ACHN (cell line): Measurements from ENCODE around the gene PRPS1L1.

Source experiments
- DNase-seq: peaks from one replicate; pipeline ENCODE4 v3.0.0-alpha.2; 2015
- in situ Hi-C: cut with HindIII; loops from 2 replicates; pipeline ENCODE4 v1.10.0; 2017; ENCODE audit warnings: low sequenced_read_pairs, low pct_ligation_motif_present, low pct_unique_long_range_greater_than_20kb

The PRPS1L1 gene

DNA sequence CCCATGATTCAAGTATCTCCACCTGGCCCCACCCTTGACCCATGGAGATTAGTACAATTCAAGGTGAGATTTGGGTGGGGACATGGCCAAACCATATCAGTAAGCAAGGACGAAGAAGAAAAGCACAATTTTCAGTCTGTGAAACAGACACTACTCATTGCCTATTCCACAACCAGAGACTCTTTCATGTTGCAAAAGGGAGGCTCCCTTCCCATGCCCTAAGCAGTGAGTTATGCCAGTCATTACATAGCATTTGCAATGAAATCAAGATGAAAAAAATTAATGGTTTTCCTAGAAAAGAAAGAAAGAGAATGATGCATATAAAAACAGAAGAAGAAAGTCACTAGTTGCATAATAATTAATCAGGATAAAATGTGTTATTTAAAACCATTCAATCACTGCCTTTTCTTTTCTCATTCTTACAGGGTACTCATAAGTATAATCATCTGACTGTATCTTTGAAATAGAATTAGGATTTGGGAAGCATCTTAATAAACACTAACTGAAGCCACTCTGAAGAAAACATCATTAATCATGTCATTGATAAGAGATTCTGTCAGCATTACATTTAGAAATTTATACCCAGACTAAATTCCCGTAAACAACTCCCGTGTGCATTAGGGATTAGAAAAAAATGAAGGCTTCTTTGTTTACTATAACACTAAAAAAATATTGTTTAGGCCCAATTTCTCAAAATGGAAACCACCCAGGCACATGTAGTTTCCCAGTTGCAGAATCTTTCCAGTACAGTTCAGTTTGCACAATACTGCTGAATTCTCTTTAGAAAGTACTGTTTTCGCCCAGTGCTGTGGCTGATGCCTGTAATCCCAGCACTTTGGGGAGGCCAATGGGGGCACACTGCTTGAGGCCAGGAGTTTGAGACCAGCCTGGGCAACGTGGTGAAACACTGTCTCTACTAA lies 9.1 kb downstream of the PRPS1L1 start:
- in situ Hi-C loops = no loop called here
- DNase-seq = no peak

DNA sequence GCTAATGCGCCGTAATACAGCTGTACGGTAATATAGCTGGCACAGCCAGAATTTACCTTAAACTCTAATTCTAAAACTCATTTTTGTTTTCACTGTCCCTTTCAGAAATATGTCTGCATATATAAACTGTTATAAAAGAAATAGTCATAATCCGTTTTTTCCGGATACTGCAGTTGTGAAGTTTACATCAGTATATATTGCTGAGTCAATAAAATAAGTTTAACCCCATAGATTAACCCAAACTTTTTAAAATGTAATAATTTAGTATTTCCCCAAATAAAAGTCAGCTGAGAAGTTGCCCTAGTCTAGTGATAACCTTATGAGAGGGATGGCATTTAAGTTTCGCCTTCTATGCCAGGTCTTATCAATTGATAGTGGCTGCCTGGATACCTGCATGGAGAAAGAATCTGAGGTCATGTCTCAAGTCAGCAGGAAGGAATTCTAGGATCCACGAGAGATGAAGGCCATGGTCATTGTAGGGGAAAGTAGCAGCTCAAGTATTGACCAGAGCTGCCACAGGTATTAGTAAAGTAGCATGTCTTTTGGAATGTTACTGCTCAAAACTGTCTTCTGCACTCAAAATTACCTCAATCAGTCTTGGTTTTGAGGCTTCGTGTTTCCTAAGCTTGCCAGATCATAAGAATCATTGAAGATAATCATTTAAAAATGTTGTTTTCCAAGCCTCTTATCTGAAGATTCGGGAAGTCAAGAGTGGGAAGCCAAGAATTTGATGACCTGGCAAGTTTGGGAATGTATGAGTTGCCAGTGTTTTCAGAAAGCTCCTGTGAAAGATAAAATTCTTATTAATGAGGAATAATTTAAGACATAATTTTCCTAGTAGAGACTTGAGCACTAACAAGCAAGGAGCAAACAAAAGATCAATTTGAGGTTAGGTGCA lies 10.8 kb downstream of the PRPS1L1 start:
- no peak for DNase-seq
- in situ Hi-C loops = no loop called here

DNA sequence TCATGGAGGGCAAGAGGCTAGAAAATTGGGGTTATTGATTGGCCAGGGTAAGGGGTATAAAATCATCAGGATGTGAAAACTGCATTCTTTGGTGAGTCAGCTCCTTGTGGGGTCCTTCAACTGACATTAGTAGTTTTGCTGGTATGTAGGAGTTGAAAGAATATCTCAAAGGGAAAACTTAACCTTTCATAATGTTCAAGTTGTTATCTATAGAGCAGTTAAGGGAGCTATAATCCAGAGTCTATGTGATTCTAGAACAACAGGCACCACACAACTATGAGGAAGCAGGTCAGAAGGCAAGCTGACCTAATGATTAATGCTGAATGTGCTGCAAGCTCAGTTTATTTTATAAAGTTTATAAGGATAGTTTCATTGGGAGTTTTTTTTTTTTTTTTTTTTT lies 13.7 kb downstream of the PRPS1L1 start:
- peak; percentile 93 for DNase-seq
- in situ Hi-C loops = no loop called here

DNA sequence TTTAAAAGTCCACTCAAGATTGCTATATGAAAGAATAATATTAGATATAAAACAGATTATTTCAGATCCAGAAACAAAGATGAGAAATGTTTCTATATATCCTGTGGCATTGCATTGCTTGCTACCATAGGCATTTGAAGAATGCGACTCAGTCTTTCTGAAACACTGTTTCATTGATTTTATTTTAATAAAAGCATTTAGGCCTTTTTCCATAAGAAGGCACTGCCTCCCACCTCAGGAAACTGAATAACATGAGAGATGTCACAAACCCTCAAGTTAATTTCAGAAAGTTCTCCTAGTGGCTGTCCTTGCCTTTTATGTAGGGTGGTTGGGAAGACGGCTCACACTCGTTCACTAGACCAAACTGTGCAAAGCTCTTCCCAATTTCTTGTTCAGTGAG lies 23.3 kb downstream of the PRPS1L1 start:
- in situ Hi-C loops = no loop called here
- DNase-seq = no peak

DNA sequence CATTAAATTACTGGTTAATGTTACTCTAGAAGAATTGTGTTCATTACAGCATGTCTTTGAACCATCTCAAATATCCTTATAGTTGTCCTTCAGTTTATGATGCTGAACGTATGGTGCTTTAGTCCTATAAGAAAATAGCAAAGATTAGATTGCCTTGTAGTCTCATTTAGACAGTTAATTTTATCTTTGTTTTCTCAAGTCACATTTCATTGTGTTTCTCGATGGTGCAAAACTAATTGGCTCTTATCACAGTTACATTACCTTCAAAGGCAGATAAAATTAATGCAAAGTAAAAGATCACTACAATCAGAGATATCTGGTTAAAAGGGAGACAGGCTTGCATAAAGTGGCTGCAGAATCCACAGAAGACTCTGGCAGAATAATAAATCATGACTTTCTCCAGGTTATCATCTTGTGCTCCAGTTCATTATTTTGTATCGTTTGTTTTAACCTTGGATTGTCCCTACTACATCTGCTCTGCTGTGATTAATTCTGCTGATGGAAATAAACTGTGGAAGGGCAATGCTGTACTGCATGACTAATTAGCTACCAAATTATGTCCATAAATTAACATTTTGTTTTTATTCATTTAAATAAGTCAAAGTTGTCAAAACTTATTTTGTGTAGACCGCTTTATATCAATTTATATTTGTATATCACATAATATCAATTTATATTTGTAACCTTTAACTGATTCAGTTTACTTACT lies 24.2 kb downstream of the PRPS1L1 start:
- DNase-seq = no peak
- in situ Hi-C loops = no loop called here

DNA sequence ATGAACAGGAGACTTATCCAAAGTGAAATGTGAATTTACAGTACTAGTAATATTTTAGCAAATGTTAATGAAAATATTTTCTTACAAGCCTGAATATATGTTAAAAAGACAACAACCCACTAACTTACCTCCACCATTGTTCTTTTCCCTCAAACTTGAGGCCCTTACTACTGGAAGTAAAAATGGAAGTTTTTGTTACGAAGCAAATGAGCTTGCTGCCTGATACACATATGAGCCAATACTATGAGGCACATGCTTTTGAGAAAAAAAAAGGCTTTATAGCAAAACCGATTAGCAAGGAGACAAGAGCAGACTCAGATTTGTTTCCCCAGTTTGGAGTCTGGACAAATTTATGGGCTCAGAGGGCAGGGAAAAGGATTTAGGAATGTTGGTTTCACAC lies 29.0 kb downstream of the PRPS1L1 start:
- DNase-seq = no peak
- in situ Hi-C loops = no loop called here

DNA sequence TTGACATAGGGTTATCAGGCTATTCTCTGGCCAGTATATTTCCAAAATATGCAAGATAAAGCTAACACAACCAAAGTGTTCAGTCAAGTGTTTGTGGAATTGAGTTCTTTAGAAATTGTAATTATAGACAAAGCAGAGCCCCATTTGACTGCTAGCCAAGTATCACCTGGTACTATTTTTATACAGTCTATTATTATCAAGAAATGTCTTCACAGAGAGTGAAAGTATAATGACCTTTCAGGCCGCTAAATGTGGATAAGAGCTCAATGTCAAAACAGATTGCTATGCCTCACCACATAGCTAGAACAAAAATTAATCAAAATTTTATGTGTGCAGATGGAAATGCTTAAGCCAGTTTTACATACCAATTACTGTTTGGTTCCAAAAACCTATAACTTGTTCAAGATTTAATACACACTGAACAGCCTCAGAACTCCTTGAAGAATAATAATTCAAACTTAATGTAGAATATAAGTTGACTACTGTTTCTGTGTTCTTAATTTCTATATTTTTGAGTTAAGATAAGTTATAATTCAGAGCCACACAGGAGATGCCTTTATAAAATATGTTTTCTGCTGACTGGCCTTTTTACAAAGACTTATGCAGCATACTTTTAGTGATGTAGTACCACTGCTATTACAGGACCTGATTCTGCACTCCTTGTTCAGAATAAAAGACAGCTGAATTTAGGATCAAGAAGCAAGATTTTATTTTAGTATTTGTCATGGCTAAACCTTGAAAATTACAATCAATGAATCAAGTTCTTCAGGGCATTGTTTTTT lies 31.0 kb downstream of the PRPS1L1 start:
- in situ Hi-C loops = no loop called here
- no peak for DNase-seq

DNA sequence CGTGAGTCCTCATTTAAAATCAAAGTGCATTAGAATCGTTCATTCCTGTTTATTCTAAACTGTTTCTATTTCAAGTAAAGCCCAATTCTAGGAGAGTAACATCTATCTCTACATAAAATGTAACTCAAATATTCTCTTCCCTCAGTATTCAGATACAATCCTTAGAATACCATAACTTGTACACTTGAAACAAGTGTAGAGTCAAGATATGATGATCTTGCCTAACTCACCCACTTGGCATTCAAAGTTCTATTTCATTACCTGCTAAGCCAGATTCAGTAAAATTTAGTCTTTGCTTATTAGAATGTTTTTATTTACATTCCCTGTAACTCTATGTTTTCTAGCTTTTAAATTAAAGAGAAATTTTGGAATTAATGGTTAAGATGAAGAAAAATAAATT lies 31.6 kb downstream of the PRPS1L1 start:
- in situ Hi-C loops = no loop called here
- no peak for DNase-seq

DNA sequence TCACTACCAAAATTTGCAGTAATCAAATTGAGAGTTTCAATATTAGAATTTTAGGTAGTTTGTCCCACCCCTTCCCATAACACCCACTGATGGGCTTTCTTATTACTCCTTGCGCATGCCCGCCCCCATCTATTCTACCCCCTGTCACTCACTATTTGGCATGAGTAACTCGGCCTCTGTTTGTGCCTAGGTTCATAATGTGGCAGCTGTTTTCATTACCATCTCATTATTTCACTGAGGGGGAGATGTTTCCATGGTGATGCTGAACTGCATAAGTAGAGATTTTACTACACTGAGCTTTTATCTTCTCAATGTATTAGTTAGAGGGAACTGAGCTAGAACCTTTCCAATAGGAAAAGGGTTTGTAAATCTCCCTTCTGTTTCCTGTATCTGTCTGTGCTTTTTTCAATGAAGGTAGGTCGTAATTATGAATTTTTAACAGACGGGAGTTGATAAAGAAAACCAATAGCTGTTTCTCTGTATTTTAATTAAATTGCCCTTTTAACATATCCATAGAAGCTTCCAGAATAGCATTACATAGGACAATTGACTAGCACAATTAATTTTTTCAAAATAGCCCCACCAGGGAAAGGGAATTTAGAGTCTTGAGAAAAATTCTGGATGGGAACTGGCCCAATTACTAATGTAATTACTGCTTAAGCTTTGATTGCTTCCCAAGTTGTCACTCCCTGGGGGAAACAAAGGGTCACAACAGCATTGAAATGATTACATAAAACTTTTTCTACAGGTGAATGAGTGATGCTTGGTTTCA lies 33.4 kb downstream of the PRPS1L1 start:
- in situ Hi-C loops = no loop called here
- no peak for DNase-seq

DNA sequence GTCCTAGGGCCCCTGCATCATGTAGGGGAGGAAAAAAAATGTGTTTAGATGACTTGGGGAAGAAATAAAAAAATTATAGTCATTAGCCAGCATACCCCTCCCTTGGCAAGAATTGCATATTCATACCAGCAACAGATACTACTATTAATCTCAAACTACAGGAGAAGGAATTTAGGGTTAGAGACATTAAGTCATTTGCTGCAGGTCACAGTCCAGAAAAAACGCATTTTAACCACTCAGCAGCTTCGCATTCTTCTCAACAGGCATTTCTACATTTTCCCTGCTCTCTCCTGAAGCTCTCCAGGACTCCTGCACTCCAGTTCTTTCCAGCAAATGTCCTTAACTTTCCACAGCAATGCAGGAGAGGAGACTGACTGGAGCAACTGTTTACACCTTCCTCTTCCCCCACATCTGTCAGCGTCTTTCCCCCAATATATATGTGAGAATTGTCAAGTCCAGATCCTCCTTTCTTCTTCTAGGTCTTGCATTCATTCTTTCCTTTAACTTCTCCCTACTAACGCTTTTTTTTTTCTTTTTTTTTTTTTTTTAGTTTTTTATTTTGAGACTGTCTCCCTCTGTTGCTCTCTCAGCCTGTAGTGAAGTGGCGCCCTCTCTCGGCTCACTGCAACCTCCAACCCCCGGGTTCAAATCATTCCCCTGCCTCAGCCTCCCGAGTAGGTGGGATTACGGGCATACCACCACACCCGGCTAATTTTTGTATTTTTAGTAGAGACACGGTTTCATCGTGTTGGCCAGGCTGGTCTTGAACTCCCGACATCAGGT lies 35.6 kb downstream of the PRPS1L1 start:
- DNase-seq = no peak
- in situ Hi-C loops = no loop called here

DNA sequence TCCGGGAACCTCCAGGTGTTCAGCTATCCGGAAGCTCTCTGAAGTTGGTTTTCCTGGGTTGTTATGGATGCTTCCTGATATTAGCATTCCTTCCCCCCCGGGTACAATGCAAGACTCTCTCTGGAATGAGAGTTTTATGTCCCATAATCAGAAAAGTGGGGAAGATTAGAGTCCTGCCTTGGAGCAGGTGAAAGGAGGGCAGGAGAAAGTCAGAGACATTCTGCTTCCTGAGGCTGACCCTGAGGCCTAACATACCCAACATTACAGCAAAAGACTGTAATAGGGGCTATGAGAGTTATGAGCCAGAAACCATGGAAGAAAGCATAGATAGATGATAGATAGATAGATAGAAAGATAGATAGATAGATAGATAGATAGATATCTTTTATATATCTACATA lies 36.9 kb downstream of the PRPS1L1 start:
- in situ Hi-C loops = no loop called here
- no peak for DNase-seq

DNA sequence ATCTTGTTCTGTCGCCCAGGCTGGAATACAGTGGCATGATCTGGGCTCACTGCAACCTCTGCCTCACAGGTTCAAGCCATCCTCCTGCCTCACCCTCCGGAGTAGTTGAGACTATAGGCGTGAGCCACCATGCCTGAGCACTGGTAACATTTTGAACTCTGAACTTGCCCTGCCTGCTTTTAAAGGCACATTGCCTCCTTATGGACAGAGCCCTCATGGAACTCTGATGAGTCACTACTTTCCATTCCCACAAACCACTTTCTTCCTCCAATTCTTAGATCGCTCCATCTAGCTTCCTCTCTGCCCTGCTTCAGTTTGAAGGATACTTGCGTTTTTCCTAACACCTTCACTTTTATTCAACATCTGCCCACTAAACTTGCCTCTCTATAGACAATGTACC lies 38.1 kb downstream of the PRPS1L1 start:
- in situ Hi-C loops = no loop called here

DNA sequence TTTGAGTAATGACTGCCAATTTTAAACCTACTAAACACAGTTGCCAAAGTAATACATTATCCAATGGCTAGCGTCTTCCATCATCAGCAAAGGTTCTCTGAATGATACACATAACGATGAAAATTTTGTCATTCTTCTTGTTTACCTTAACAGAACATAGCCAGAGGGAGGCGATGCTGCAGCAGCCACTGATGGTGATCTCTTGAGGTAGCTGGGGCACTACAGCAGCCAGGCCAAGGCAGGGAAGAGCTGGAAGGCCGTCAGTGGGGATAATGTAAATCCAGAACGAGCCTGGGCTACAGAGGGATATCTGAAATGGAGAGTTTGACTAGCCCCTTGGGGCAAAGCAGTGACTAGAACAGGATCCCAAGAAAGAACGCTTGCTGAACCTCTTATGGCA lies 38.8 kb downstream of the PRPS1L1 start:
- in situ Hi-C loops = no loop called here
- no peak for DNase-seq

More for the DNA sequence above, 38.1 kb downstream of the PRPS1L1 start:
- DNase-seq = peak; percentile 9

DNA sequence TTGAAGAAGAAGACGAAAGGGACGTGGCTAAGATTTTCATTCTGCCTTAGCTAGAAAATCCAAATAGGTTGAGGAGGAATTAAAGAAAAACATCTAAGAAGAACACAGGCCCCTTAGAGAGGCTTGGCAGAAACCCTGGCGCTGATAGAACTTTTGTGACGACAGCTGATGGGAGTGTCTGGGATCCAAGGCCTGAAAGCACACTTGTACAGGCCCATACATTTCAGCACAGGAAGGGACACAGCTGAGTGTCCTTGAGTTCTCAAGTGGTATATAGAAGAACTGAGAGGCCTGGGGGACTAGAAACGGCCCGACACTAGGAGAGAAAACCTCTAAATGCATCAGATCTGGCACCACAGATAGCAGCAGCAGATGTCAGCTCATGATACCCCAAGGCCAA lies 39.5 kb downstream of the PRPS1L1 start:
- in situ Hi-C loops = no loop called here
- no peak for DNase-seq

DNA sequence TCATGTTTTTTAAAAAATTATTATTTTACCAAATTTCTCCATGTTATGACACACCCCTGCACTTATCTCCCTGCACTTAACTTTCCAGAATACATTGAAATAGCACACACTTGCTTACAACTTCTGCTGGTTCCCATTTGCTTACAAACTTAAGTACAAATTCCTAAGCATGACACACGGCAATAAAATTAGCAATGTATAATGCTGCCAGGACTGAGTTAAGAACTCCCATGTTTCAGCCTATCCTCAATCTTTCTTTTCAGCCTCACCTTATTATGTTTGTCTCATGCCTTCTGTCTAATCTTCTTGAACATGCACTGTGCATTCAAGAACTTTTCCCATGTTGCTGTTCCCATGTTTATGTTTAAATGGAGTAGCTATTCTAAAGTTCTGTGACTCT lies 40.8 kb downstream of the PRPS1L1 start:
- peak; percentile 77 for DNase-seq
- in situ Hi-C loops = no loop called here

DNA sequence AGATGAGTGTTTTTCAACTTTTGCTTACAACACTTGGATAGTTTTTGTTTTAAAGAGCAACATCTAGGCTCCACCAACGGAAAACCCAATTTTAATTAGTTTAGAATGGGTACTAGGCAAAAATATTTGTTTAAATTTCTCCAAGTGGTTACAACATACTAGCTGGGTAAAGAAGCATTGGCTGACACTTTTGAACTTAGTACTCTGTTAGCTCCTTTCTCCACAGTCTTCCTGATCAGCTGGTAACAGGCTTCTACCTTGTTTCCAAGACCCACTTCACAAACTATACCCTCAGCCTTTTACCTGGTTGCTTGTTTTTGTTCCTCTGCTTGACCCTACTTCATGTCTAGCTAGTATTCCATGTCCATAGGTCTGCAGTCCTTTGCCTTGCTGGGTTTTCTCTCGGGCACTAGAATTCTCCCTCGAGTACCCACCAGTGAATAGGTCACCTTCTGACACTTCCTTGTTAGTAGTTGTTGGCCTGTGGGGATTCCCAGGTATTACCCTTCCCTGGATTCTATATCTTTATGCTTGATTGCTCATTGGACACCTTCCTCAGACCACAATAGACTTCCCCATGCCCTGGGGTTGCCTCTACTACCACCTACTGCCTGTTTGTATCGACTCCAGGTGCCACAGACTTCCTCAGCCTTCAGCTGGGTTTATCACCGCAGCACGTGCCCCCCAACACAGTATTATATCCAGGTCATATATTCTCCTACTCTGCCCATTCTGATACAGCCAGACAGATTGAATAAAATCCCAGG lies 42.0 kb downstream of the PRPS1L1 start:
- in situ Hi-C loops = no loop called here
- no peak for DNase-seq
